OCI-LY1 (cell line): ENCODE data around the gene HTR4.

Experiments used
- H2AFZ ChIP-seq: fragments of 200-600 bp; sonication (generic), shearing (Covaris generic); 2 replicates; pipeline ENCODE4 v1.6.0; 2014; ENCODE audit warnings: antibody characterized with exemption, mild to moderate bottlenecking, low read length
- H3F3A ChIP-seq: fragments of 200-600 bp; sonication (generic), shearing (Covaris generic); 2 replicates; pipeline ENCODE4 v1.6.0; 2014; ENCODE audit warnings: mild to moderate bottlenecking, antibody characterized with exemption, low read length, moderate library complexity; ENCODE audit not compliant: insufficient read depth
- H3K27ac ChIP-seq: fragments of 200-600 bp; sonication (generic); 2 replicates; pipeline ENCODE4 v1.5.1; 2014; ENCODE audit warnings: low read length, mixed run types, mild to moderate bottlenecking, low read depth; ENCODE audit not compliant: poor library complexity, severe bottlenecking
- H3K27me3 ChIP-seq: fragments of 200-600 bp; sonication (generic); 2 replicates; pipeline ENCODE4 v1.6.0; 2014; ENCODE audit warnings: antibody characterized with exemption, mild to moderate bottlenecking, low read length, moderate library complexity; ENCODE audit not compliant: insufficient read depth
- H3K36me3 ChIP-seq: fragments of 200-600 bp; sonication (generic); 2 replicates; pipeline ENCODE4 v1.6.1; 2014; ENCODE audit warnings: mild to moderate bottlenecking, antibody characterized with exemption, low read length, moderate library complexity, mixed read lengths; ENCODE audit not compliant: insufficient read depth
- H3K4me1 ChIP-seq: fragments of 200-600 bp; sonication (generic); 2 replicates; pipeline ENCODE4 v1.5.1; 2014; ENCODE audit warnings: mild to moderate bottlenecking, low read length, moderate library complexity; ENCODE audit not compliant: insufficient read depth, severe bottlenecking
- H3K4me2 ChIP-seq: fragments of 200-600 bp; sonication (generic), shearing (Covaris generic); 2 replicates; pipeline ENCODE4 v1.6.1; 2014; ENCODE audit warnings: low read length
- H3K4me3 ChIP-seq: fragments of 200-600 bp; sonication (generic); 2 replicates; pipeline ENCODE4 v1.5.1; 2014; ENCODE audit warnings: low read length, low read depth, mild to moderate bottlenecking, mixed read lengths; ENCODE audit not compliant: poor library complexity, severe bottlenecking
- H3K79me2 ChIP-seq: fragments of 200-600 bp; shearing (Covaris generic); 2 replicates; pipeline ENCODE4 v1.6.1; 2016; ENCODE audit warnings: mixed run types, low read length, mixed read lengths; ENCODE audit not compliant: insufficient read depth
- H3K9ac ChIP-seq: fragments of 200-600 bp; sonication (generic), shearing (Covaris generic); 2 replicates; pipeline ENCODE4 v1.6.1; 2014; ENCODE audit warnings: mild to moderate bottlenecking, low read length, mixed read lengths
- H3K9me2 ChIP-seq: fragments of 200-600 bp; sonication (generic), shearing (Covaris generic); 2 replicates; pipeline ENCODE4 v1.6.1; 2014; ENCODE audit warnings: low read depth, mild to moderate bottlenecking, low read length, mixed read lengths
- H3K9me3 ChIP-seq: fragments of 200-600 bp; shearing (Covaris generic); 2 replicates; pipeline ENCODE4 v1.6.1; 2014; ENCODE audit warnings: low read length, mixed read lengths
- H4K20me1 ChIP-seq: fragments of 200-600 bp; sonication (generic), shearing (Covaris generic); 2 replicates; pipeline ENCODE4 v1.6.0; 2016; ENCODE audit warnings: mild to moderate bottlenecking, low read length; ENCODE audit not compliant: insufficient read depth
- CTCF ChIP-seq: fragments of 200-600 bp; sonication (generic), shearing (Covaris generic); IDR thresholded peaks from 2 replicates; pipeline ENCODE4 v1.5.1; 2017; ENCODE audit warnings: mild to moderate bottlenecking, antibody characterized with exemption, low read length, moderate library complexity, mixed read lengths
- EZH2 ChIP-seq: fragments of 200-600 bp; sonication (generic), shearing (Covaris generic); IDR thresholded peaks from 2 replicates; pipeline ENCODE4 v1.8.0; 2017; ENCODE audit warnings: borderline replicate concordance, mixed run types, mild to moderate bottlenecking, antibody characterized with exemption, low read length, moderate library complexity, mixed read lengths

Gene HTR4

GRCh38 chr5:148559461-148559860, 94.9 kb downstream of the HTR4 start:
- Histone ChIP-seq H3K9me2 (no peaks in the 10 kb centered on the region), H2AFZ (no peak overlapping the region), H3K4me3 (no peak overlapping the region), H3K9ac (no peak overlapping the region), H3K9me3 (no peaks in the 10 kb centered on the region), H3K4me2 (no peak overlapping the region), H3K4me1 (no peaks in the 10 kb centered on the region), H4K20me1 (no peaks in the 10 kb centered on the region), H3K27me3 (no peaks in the 10 kb centered on the region), H3K36me3 (no peaks in the 10 kb centered on the region), H3F3A (no peaks in the 10 kb centered on the region), H3K27ac (no peak overlapping the region), H3K79me2 (no peaks in the 10 kb centered on the region)
- no peak for TF ChIP-seq CTCF
- TF ChIP-seq EZH2 = no peak

DNA sequence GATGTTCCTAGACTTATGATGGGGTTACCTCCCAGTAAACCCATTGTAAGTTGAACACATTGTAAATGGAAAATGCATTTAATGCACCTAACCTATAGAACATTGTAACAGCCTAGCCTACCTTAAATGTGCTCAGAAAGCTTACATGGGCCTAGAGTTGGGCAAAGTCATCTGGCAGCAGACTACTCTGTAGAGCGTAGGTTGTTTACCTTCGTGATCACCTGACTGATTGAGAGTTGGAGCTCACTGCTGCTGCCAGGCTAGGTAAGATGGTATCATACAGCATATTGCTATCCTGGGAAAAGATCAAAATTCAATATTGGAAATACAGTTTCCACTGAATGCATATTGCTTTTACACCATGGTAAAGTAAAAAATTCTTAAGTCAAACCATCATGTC, 95.4 kb downstream of the HTR4 start:
- Histone ChIP-seq H3K9me3 (no peaks in the 10 kb centered on the region), H3K27ac (no peak overlapping the region), H3K9me2 (no peaks in the 10 kb centered on the region), H4K20me1 (no peaks in the 10 kb centered on the region), H3K4me1 (no peaks in the 10 kb centered on the region), H3K36me3 (no peaks in the 10 kb centered on the region), H3F3A (no peaks in the 10 kb centered on the region), H3K9ac (no peak overlapping the region), H3K79me2 (no peaks in the 10 kb centered on the region), H3K4me3 (no peak overlapping the region), H3K27me3 (no peaks in the 10 kb centered on the region), H3K4me2 (no peak overlapping the region), H2AFZ (no peak overlapping the region)
- TF ChIP-seq CTCF (no peak), EZH2 (no peak)

GRCh38 chr5:148556835-148557234, 97.5 kb downstream of the HTR4 start:
- H3K9me2 ChIP-seq = no peaks in the 10 kb centered on the region
- H3K27me3 ChIP-seq = no peaks in the 10 kb centered on the region
- H3K4me3 ChIP-seq = no peak overlapping the region
- no peaks in the 10 kb centered on the region for H3K4me1 ChIP-seq
- H3K9ac ChIP-seq = no peak overlapping the region
- H3K79me2 ChIP-seq = no peaks in the 10 kb centered on the region
- H3K36me3 ChIP-seq = no peaks in the 10 kb centered on the region
- no peaks in the 10 kb centered on the region for H3F3A ChIP-seq
- no peak overlapping the region for H2AFZ ChIP-seq
- H3K4me2 ChIP-seq = no peak overlapping the region
- H3K27ac ChIP-seq = no peak overlapping the region
- no peaks in the 10 kb centered on the region for H3K9me3 ChIP-seq
- no peaks in the 10 kb centered on the region for H4K20me1 ChIP-seq
- no peak for TF ChIP-seq CTCF
- no peak for TF ChIP-seq EZH2
